A172 (cell line): ENCODE data around the gene CHCT1. TPM values are rescaled to one million over a fixed set of nuclear protein-coding genes. Genes with fewer than 3 reads are reported as not detected.
A peak's percentile ranks its signal among the peaks of the same experiment; 100 is the strongest.
"Not testable (repeated sequence)": the region's sequence is repeated elsewhere in the genome, so short reads cannot be mapped to it uniquely, and the experiment has no call there.

Source experiments
- DNase-seq: peaks from one replicate; pipeline ENCODE4 v3.0.0-alpha.2; 2015; ENCODE audit warnings: low spot score
- total RNA-seq: library from RNA; depleted of rRNA; stranded (reverse); fragments of >200 nt; shearing (Covaris generic); gene quantifications from 2 replicates; pipeline ENCODE4 v1.2.3, GENCODE V29; 2014; rRNA removed

The CHCT1 gene
- total RNA-seq: 0.53 TPM in 1 of 2 replicates, not detected in the other

DNA sequence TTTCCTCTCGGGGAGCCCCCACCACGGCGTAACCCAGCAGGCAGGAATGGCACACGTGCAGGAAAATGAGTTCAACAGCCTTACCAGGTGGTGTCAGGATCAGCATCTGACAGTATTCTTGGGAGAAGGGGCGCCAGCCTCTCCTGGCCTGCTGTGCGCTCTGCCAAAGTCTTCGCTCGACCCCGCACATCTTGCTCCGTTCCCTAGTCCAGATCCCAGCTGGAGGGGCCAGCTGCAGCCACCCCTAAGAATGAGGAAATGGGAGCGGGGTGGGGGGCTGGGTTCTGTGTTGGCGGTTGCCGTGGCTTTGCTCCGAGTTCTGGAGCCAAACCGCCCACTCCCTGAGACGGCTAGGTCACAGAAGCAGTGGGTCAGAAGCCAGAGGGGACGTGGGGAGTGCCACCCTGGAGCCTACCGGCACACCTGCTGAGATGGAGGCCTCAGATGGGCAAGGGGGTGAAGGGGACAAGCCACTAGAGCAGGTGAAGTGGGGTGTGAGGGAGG lies at the start of gene CHCT1:
Gene CHCT1 (plus strand): TSS at position 328 of the 504 bp plus-strand sequence. CDS start 104 bp downstream, at position 432.
- DNase-seq: no peak

DNA sequence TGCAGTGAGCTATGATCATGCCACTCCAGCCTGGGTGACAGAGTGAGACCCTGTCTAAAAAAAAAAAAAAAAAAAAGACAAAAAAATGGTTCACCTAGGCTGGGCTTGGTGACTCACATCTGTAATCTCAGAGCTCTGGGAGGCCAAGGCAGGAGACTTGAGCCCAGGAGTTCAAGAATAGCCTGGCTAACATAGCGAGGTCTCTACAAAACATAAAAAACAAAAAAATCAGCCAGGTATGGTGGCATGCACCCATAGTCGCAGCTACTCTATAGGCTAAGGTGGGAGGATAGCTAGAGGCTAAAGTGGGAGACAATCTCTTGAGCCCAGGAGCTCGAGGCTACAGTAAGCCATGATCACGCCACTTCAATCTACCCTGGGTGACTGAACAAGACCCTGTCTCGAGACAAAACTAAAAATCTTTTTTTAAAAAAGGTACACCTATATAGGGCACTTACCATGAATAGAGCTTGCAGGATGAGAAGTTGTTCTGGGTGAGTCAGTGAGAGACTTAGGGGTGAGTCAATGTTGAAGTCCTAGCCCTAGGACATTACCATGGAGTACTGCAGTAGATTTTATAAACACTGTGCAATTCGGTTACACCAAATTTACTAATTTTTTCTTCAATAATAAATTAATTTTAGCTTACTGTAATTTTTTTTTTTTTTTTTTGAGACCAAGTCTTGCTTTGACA lies 49.4 kb upstream of the CHCT1 start:
- DNase-seq: peak; percentile 62

DNA sequence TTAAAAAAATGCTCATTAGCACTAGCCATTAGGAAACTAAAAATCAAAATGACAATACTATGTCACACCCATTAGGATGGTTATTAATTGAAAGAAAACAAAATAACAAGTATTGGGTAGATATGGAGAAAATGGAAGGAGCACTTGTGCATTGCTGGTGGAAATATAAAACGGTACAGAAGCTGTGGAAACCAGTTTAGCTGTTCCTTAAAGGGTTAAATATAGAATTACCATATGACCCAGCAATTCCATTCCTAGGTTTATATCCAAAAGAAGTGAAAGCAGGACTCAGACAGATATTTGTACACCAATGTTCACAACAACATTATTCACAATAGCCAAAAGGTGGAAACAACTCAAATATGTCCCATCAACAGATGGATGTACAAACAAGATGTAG lies 44.1 kb upstream of the CHCT1 start:
- DNase-seq: not testable (repeated sequence)

DNA sequence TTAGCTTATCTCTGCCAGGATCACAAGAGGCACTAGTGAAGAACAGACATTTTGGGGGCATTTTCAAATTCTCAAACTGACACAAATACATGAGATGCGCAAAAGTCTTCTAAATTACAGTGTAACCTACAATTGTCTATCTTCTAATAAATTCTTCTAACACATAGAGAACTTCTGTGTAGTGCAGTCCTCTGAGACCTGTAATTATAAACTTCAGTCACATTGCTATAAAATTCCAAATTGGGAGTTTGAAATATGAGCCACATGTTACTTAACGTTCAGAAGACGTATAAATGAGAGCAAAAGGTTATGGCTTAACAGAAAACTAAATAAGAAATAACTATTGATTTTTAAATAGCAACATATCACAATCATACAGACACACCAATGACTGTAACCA lies 42.8 kb upstream of the CHCT1 start:
- not testable (repeated sequence) for DNase-seq

DNA sequence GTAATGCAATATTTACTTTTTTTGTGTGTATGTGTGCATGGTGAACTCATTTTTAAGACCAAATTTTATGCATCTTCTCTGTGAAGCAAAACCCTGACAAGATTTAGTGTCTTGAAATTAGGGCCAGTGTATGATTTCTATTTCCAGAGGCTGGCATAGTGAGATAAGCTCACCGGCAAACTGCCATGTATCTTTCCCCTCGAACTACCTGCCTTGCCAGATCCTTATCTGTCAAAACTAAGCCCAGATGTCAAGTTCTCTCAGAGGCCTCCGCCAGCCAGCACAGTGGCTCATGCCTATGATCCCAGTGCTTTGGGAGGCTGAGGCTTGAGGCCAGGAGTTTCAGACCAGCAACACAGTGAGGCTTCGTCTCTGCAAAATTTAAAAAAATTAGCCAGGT lies 40.3 kb upstream of the CHCT1 start:
- DNase-seq: no peak

DNA sequence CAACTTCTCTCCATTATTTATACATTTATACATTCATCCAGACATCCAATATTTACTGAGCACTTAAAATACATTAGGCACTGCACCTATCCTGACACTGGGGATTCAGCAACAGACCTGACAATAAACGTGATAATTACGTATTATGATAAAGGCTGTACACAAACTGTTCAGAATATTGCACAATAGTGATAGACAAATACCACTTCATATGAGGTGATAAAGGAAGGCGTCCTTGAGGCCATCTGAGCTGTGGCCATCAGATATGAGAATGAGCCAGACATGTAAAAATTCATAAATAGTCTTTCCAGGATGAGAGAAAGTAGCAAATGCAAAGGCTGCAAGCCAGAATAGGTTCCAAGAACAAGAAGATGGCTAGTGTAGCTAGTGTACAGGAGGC lies 38.9 kb upstream of the CHCT1 start:
- no peak for DNase-seq

DNA sequence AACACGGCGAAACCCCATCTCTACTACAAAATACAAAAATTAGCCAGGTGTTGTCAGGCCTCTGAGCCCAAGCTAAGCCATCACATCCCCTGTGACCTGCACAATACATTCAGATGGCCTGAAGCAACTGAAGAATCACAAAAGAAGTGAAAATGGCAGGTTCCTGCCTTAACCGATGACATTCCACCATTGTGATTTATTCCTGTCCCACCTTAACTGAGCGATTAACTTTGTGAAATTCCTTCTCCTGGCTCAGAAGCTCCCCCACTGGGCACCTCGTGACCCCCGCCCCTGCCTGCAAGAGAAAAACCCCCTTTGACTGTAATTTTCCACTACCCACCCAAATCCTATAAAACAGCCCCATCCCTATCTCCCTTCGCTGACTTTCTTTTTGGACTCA lies 37.4 kb upstream of the CHCT1 start:
- DNase-seq: not testable (repeated sequence)

DNA sequence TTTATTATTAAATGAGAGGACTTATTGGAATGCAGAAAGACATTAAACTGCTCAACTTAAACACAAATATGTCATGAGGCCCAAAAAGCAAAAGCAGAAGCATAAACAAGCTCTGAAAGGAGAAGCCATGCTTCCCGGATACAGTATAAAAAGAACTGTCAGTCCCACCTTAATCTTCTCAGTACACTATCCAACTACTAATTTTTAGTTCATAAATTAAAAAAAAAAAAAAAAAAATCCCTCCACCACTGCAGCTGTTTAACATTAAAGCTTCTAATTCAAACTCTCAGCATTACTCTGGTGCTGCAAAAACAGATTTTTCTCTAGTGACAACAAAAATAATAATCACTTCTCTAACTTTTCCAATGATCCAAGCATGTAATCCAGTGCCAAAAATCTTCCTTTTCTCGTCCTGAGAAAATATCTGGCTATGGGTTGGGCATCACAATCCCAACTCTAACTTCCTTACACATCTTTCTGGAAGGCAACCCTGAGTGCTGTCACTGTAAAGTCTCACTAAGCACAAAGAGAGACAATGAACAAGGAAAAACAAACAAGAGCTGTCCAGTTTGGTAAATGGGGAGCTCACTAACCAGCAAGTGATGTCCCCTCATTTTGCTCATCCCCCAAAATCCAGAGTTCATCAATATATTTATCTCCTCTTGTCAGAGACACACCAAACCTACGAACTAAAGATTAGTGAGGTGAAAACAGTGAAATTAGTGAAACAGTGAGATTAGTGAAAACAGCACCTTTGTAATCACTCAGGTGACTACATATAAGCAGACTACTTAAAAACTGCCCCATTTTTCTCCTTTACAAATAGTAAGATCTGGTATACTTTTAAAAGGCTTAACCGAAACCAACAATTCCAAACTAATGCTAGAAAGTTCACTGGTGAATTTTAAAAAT lies 35.9 kb upstream of the CHCT1 start:
- DNase-seq: no peak

DNA sequence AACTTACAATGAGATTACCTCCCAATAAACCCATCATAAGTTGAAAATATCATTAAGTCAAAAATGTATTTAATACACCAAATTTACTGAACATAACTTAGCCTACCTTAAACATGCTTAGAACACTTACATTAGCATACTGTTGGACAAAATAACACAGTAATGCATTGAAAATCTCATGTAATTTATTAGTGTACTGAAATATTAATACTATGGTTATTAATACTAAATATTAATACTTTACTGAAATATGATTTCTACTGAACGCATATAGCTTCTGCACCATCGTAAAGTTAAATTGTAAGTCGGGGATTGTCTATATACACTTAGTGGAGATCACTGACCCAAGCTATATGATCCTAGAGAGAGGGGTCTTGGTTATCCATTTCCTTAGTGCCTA lies 34.6 kb upstream of the CHCT1 start:
- no peak for DNase-seq

DNA sequence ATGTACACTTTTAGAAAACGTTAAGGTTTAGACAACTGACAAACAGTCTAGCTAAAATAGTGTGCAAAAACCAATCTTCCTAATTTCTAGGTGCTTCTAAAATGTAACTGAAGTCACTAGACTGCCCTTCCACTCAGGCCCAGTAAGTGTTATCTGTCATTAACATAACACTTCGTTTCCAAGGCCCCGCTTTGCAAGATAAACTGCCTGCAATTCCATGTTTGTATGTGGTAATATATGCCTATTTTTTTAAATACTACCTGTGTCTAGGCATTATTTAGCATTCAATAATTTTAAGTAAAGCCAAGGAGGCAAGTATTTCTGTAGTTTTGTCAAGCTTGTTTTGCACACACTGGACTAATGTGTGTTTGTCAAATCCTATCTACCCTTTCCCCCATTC lies 33.5 kb upstream of the CHCT1 start:
- DNase-seq: no peak

DNA sequence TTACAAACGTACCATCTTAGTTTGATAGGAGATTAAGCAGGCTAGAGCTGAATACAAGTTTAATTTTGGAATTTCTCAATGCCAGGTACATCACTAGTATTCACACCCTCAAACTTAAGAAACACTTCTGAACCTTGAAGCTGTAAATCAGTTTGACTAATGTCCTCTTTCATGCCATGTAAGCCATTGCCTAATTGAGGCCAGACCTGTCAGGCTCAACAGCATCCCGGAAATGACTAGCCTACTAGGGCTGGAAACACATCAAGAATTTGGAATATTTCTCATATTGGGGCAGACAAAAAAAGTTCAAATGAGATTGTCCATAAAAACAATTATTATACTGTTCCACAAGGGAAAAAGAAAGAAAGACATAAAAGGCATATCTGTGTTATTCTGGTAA lies 32.1 kb upstream of the CHCT1 start:
- DNase-seq: peak; percentile 71

DNA sequence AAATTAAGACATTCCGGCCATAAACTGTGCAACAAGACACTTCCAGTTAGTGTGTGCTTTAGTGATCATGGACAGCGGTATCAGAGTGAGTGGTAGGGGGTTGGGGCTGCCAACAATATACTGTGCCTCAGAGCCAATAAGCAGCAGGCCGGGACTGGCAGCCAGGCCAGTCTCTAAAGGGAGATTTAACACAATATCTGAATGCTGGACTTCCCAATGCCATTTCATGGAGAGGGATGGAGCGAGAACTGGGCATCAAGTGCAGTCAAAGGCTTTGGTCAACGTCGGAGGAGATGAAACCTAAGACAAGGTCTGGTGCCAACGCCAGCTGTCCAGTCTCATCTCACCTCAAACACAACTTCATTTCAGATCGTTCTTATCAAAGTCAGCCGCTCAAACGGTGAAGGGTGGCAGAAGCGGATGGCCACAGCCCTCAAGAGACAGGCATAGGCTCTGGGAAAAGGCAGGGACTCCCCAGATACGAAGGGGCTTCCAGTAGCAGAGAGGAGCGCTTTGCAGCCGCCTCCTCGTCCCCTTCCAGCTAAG lies 31.3 kb upstream of the CHCT1 start:
- peak; percentile 53 for DNase-seq

DNA sequence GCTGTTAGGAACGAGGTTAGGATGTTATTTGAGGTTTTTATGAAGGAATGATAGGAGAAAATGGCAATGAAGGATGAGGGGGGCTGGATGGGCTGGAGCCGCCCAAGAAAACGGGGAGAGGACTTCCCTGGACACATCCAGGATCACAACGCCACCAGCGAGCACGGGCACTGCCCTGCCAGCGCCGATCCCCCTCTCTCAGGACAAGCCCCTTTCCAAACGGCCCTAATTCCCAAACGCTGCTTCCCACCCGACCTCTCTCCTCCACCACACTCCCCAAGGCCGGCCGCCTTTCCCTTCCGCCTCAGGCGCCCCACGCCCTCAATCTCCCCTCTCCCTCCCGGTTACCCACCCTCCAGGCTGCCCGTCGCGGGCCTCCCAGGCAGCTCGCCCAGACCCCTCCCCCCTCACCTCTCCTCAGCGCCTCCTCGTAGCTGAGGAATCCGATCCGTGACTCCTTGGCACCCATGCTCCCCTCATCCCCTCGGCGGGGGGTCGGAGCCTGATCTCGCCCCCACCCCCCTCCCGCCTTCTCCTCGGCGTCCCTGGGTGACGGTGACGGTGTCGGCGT lies 30.7 kb upstream of the CHCT1 start:
- DNase-seq: no peak

DNA sequence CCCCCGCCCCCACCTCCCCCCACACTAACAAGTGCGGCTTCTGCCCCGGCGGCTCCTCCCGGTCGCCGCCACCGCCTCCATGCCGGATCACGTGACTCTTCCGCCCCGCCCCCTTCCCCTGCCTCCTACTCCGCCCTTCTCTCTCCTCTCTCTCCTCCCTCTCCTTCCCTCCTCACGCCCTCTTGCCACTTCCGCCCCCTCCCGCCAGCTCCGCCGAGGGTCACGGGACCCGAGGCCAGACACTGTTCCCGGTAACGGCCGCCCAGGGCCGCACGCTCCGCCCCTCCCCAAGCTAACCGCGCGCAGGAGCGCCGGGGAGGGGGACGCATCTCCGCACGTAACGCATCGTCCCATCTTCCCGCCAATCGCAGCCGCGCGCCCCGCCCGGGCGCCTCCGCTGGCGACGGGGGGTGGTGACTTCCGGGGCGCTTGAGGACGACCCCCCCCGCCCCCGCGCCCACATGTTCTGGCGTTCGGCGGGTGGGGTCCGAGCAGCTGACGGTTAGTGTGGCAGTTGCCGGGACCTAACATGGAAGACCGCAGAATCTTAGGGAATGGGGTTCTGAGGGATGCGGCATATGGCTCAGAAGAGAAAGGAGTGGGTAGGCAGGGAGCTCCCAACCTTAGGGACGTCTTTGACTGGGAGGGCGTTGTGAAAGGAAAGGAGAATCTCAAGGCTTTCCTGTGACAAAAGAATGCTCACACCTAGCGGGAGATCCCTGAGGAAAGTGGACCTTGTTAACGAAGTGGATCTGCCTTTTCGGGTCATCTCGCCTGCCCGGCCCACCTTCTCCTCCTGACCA lies 30.0 kb upstream of the CHCT1 start, which contains the start of gene USP32:
Gene USP32 (minus strand): TSS at position 92 of the 803 bp plus-strand sequence. CDS start 194 bp downstream, outside the sequence.
- peak; percentile 96 for DNase-seq

DNA sequence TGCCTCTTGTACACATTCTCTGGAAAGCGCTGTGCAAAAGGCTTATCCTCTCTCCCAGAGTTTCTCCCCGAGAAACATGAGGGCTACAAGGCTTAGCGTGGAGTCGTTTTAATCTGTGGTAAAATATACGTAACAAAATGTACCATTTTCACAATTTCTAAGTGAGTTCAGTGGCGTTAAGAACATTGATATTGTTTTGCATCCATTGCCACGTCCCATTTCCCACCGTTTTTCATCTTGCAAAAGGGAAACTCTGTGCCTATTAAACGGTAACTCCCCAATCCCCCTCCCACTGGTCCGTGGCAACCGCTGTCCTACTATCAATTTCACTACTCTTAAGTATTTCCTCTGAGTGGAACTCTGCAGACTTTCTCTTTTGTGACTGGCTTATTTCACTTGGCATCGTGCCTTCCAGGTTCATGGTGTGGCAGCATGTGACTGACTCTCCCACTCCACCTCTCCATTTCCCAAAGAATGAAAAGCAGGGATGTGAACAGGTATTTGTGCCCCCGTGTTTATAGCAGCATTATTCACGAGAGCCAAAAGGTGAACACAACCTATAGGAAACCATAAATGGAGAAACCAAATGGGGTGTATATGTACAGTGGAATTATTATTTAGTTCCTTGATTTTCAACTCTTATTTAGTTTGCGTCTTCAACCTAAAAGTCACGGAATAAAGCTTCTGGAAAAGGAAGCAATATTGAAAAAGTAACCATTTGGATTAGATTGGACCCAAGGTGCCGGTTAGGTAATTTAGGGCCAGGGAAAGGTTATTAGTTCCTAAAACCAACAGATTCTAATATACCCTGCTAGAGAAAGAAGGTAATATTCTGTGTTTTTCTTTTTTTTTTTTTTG lies 29.2 kb upstream of the CHCT1 start:
- DNase-seq: peak; percentile 82

DNA sequence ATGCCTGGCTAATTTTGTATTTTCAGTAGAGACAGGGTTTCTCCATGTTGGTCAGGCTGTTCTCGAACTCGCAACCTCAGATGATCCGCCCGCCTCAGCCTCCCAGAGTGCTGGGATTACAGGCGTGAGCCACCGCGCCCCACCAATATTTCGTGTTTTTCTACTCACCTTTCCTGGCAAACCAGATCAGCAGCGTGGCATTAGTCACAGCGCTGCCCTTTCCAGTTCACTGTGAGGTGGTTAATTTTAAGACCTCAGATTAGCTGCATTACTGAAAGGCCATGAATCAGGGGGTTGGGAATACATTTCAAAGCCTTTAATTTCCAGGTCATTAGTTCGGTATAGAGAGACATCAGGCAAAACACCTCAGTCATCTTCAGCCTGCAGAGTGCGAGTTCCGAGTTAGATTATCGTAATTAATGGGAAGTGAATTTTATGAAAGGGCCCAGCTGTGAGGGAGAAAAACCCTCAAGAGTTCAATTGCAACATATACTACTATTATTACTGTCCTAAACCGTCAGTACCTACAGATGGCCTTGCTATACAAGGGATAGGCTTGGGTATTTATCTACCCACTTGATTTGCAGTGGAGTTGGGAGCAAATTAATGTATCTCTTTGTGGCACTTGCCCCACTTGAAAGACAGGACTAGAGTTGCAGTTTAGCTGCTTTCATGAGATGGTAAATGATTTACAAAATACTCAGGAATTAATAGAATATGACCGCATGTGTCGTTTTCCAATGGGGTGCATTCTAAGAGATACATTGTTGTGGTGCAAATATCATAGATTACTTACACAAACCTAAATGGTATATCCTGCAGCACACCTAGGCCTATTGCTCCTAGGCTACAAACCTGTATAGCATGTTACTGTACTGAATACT lies 28.2 kb upstream of the CHCT1 start:
- DNase-seq: no peak

DNA sequence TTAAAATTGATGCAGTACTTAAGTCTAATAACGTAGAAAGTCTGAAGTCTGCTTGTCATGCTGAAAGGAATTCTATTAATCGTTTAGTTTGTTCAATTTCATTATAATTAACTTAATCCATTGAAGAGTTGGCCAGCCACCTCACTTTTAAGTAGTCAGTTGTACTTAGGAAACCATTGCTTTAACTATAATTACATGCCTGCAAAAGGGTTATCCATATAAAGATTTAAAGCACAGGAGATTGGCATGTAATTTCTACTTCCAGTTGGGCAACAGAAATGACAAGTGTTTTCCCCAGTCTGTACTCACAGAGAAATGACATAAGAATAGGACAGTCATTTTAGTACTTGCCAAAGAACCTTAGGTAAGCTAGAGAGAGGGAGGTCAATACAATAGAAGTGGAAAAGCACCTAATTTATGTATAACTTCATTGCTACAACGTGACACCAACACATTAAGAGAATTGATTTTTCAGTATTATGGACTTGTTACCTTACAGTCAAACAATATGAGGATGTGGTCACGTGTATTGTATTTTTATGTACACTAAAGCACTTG lies 26.7 kb upstream of the CHCT1 start:
- no peak for DNase-seq

DNA sequence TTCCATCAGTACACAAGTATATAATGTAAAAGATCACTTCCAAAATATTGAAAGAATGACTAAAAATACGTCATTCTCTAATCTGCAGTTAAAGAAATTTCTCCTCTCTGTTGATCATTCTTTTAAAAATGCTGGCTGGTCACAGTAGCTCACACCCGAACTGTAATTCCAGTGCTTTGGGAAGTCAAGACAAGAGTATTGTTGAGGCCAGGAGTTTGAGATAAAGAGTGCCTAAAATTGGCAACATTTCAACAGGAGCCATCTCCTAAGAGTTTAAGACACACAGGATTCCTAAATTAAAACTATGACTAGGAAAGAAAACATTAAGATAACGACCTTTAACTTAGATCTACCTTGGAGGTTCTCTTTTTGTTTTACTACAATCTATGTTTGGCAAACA lies 25.9 kb upstream of the CHCT1 start:
- DNase-seq: no peak
